Activated CD4-positive, alpha-beta T cell treated with anti-CD3 and anti-CD28 coated beads, Interleukin-2, amount 10 ng/mL, durations not matched to agents 7 days and 5 days (primary cell): ENCODE data around the gene ADAM12. TPM values are rescaled to one million over a fixed set of nuclear protein-coding genes. Genes with fewer than 3 reads are reported as not detected.
"Not testable (repeated sequence)": the region's sequence is repeated elsewhere in the genome, so short reads cannot be mapped to it uniquely, and the experiment has no call there.

ENCODE experiments used
- CTCF ChIA-PET: fragments of 350-600 bp; sonication (Branson Sonifier 250); formaldehyde crosslinking; loops from one replicate; lab custom pipeline; 2021; ENCODE audit warnings: antibody characterized with exemption; lab: Charles Lee
- POLR2A ChIA-PET: fragments of 350-600 bp; sonication (Branson Sonifier 250); formaldehyde crosslinking; loops from one replicate; lab custom pipeline; 2021; ENCODE audit warnings: antibody characterized with exemption; lab: Charles Lee
- DNase-seq: peaks from one replicate; pipeline ENCODE4 v3.0.0-alpha.2; 2020
- H3K27ac Mint-ChIP-seq: one replicate; pipeline ENCODE4 v1.8.0; 2021; ENCODE audit warnings: mild to moderate bottlenecking, moderate library complexity, mixed read lengths
- H3K27me3 Mint-ChIP-seq: one replicate; pipeline ENCODE4 v1.8.0; 2021; ENCODE audit warnings: mixed read lengths
- H3K36me3 Mint-ChIP-seq: one replicate; pipeline ENCODE4 v1.8.0; 2021; ENCODE audit warnings: low read depth, mixed read lengths
- H3K4me1 Mint-ChIP-seq: one replicate; pipeline ENCODE4 v1.8.0; 2021; ENCODE audit warnings: mixed read lengths
- H3K4me3 Mint-ChIP-seq: one replicate; pipeline ENCODE4 v1.8.0; 2021; ENCODE audit warnings: mild to moderate bottlenecking, moderate library complexity, mixed read lengths
- H3K9me3 Mint-ChIP-seq: one replicate; pipeline ENCODE4 v1.8.0; 2021; ENCODE audit warnings: mixed read lengths
- total RNA-seq, 2 experiments: library from RNA; stranded (reverse); gene quantifications; one replicate each; pipeline ENCODE4 v1.2.3, GENCODE V29; 2021

Gene ADAM12
- total RNA-seq, 2 experiments from 2014 or later = 0.45 to 0.65 TPM

DNA sequence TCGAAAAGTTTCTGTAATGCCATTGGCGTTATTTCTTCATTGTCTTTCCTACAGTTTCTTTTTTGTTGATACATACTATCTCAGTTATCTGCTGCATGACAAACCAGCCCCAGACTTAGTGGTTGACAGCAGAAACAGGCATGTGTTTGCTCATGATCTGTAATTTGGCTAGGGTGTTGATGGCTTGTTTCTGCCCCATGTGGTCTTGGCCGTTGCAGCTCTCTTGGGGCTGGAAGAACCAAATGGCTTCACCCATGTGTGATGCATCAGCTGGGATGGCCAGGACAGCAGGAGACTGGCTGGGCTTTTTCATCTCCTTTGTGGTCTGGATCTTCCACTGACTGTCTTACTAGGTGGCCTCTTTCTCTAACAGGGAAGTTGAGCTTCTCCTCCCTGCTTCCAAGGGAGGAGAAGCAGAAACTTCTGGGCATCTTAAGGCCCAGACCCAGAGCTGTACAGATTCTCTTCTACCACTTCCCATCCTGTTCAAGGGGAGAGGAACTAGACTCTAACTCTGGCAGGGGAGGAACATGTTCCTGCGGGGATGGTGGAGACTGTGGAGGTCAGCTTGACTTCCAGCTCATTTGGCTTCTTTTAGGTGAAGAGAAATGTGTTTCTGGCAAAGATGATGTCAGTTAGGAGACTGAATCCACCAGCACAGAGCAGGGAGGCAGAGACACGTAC, 402.6 kb downstream of the ADAM12 start:
- ChIA-PET POLR2A (no interaction called here), CTCF (no interaction called here)
- H3K4me1 Mint-ChIP-seq = no peaks in the 10 kb centered on the region
- H3K27ac Mint-ChIP-seq = no peak overlapping the region
- no peak for DNase-seq
- no peaks in the 10 kb centered on the region for H3K36me3 Mint-ChIP-seq
- H3K4me3 Mint-ChIP-seq = no peak overlapping the region
- H3K9me3 Mint-ChIP-seq = no peaks in the 10 kb centered on the region
- H3K27me3 Mint-ChIP-seq = no peaks in the 10 kb centered on the region

DNA sequence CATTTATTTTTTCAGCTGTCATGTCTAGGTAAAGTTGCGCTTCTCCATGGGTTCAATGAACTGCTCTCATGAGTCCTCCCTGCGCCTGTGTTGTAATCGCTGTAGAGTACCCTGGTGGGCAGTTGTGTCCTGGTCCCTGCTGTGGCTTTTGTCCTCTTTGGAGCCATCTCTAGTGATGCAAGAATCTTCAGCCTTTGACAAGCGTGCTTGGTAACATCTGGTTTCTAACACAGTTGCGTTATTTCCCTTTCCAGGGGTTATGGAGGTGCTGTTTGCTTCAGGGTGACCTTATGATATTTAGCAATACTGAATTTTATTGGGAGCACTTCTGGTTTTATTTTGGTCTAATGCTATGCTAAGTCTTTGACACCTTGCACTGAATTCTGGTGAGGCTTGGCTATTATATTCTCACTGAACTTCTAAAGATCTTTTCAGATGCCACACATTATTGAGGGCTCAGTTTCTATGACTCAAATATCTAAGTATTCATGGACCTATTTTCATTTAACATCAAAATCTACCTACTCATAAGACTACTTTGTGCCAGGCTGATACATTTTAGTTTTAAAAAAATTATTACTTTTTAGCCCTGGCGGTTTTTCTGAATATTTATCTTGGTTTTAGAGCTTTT, 403.3 kb downstream of the ADAM12 start:
- no peaks in the 10 kb centered on the region for H3K27me3 Mint-ChIP-seq
- H3K27ac Mint-ChIP-seq = no peak overlapping the region
- POLR2A ChIA-PET = no interaction called here
- H3K36me3 Mint-ChIP-seq = no peaks in the 10 kb centered on the region
- no peaks in the 10 kb centered on the region for H3K4me1 Mint-ChIP-seq
- H3K9me3 Mint-ChIP-seq = no peaks in the 10 kb centered on the region
- DNase-seq = no peak
- no peak overlapping the region for H3K4me3 Mint-ChIP-seq
- CTCF ChIA-PET = no interaction called here

DNA sequence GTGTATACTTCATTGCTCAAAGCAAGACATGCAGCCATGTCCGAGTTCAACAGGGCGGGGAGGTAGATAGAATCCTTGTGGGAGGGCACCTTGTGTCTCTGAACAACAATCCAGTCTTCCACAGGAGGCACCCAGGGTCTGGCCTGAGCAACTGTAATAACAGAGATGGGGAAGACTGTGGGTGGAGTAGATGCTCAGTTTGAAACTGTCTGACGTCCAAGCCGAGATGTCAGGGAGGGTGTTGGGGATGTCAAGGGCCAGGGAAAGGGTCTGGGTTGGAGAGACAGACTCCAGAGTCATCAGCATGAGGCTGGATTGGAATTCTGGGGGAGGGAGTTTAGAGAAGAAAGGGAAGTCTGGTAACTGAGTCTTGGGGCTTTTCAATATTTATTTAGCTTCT, 403.9 kb downstream of the ADAM12 start:
- POLR2A ChIA-PET = no interaction called here
- Mint-ChIP-seq H3K4me1 (no peaks in the 10 kb centered on the region), H3K27ac (no peak overlapping the region), H3K36me3 (no peaks in the 10 kb centered on the region), H3K4me3 (no peak overlapping the region), H3K9me3 (no peaks in the 10 kb centered on the region), H3K27me3 (no peaks in the 10 kb centered on the region)
- no peak for DNase-seq
- CTCF ChIA-PET = no interaction called here

DNA sequence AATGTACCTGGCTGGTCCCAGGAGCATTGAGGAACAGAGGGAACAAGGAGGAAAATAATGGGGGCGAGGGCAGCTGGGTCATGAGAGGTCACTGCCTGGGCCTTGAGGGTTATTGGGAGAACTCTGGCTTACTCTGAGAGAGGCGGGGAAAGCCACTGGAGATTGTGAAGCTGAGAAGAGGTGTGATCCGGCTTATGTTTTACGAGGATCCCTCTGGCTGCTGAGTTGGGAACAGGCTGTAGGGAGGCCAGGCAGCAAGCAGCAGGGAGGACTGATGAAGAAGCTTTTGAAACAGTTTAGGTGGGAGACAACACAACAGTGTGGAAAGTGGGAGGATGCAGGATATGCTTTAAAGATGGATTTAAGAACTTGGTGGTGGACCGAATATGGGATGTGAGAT, 404.6 kb downstream of the ADAM12 start:
- POLR2A ChIA-PET = no interaction called here
- H3K4me3 Mint-ChIP-seq = no peak overlapping the region
- H3K27ac Mint-ChIP-seq = no peak overlapping the region
- no peak for DNase-seq
- CTCF ChIA-PET = no interaction called here
- no peaks in the 10 kb centered on the region for H3K4me1 Mint-ChIP-seq
- H3K9me3 Mint-ChIP-seq = no peaks in the 10 kb centered on the region
- no peaks in the 10 kb centered on the region for H3K36me3 Mint-ChIP-seq
- no peaks in the 10 kb centered on the region for H3K27me3 Mint-ChIP-seq

GRCh38 chr10:125983161-125983560, 405.1 kb downstream of the ADAM12 start:
- no peaks in the 10 kb centered on the region for H3K27me3 Mint-ChIP-seq
- no peaks in the 10 kb centered on the region for H3K36me3 Mint-ChIP-seq
- no peaks in the 10 kb centered on the region for H3K4me1 Mint-ChIP-seq
- no peak for DNase-seq
- CTCF ChIA-PET = no interaction called here
- no peak overlapping the region for H3K27ac Mint-ChIP-seq
- no peaks in the 10 kb centered on the region for H3K9me3 Mint-ChIP-seq
- H3K4me3 Mint-ChIP-seq = no peak overlapping the region
- POLR2A ChIA-PET = no interaction called here

- no peaks in the 10 kb centered on the region for H3K9me3 Mint-ChIP-seq
- POLR2A ChIA-PET = no interaction called here
- H3K4me1 Mint-ChIP-seq = no peaks in the 10 kb centered on the region
- peak; percentile 27 for DNase-seq
- CTCF ChIA-PET = no interaction called here
- no peak overlapping the region for H3K4me3 Mint-ChIP-seq
- no peak overlapping the region for H3K27ac Mint-ChIP-seq
- H3K36me3 Mint-ChIP-seq = no peaks in the 10 kb centered on the region
- H3K27me3 Mint-ChIP-seq = no peaks in the 10 kb centered on the region
Observed at GRCh38 chr10:125982260-125982948, 405.9 kb downstream of the ADAM12 start.

DNA sequence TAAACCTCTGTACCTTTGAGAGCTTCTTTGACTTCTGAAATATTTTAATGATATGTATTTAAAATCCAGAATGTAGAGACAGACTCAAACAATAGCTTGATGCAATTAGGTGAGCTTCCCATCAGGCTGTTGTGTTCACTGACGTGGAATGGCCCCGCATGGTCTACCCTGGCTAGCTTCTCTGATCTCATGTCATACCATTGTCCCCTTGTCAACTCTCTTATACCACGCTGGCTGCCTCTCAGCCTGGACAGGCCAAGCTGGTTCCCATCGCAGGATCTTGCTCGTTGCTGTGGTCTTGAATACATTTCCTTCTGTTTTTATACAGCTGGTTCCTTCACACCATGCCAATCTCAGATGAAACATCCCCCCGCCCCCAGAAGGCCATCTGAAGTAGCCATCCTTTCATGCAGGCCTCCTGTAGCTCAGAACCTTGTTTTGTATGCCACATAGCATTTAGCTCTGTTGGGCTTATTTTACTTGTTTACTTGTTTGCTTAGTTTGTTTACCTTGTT, 407.7 kb downstream of the ADAM12 start:
- no peak overlapping the region for H3K27ac Mint-ChIP-seq
- no peak overlapping the region for H3K4me3 Mint-ChIP-seq
- H3K36me3 Mint-ChIP-seq = no peaks in the 10 kb centered on the region
- H3K9me3 Mint-ChIP-seq = no peaks in the 10 kb centered on the region
- H3K27me3 Mint-ChIP-seq = no peaks in the 10 kb centered on the region
- DNase-seq = no peak
- H3K4me1 Mint-ChIP-seq = no peaks in the 10 kb centered on the region
- ChIA-PET POLR2A (no interaction called here), CTCF (no interaction called here)

GRCh38 chr10:125979976-125980375, 408.3 kb downstream of the ADAM12 start:
- H3K27me3 Mint-ChIP-seq = no peaks in the 10 kb centered on the region
- ChIA-PET POLR2A (no interaction called here), CTCF (no interaction called here)
- no peak for DNase-seq
- H3K27ac Mint-ChIP-seq = no peak overlapping the region
- no peak overlapping the region for H3K4me3 Mint-ChIP-seq
- H3K36me3 Mint-ChIP-seq = no peaks in the 10 kb centered on the region
- H3K9me3 Mint-ChIP-seq = no peaks in the 10 kb centered on the region
- H3K4me1 Mint-ChIP-seq = no peaks in the 10 kb centered on the region

- Mint-ChIP-seq H3K36me3 (no peaks in the 10 kb centered on the region), H3K27me3 (no peaks in the 10 kb centered on the region), H3K4me1 (no peaks in the 10 kb centered on the region), H3K4me3 (no peak overlapping the region), H3K9me3 (no peaks in the 10 kb centered on the region), H3K27ac (no peak overlapping the region)
- no peak for DNase-seq
- ChIA-PET CTCF (no interaction called here), POLR2A (no interaction called here)
Observed at GRCh38 chr10:125976960-125977605, 411.2 kb downstream of the ADAM12 start.

- H3K36me3 Mint-ChIP-seq, H3K9me3 Mint-ChIP-seq, CTCF ChIA-PET, H3K4me3 Mint-ChIP-seq, DNase-seq, H3K4me1 Mint-ChIP-seq, POLR2A ChIA-PET, H3K27me3 Mint-ChIP-seq, H3K27ac Mint-ChIP-seq: not testable (repeated sequence)
Observed at GRCh38 chr10:125970077-125970630, 418.1 kb downstream of the ADAM12 start.

GRCh38 chr10:125967533-125967932, 420.7 kb downstream of the ADAM12 start:
- H3K27ac Mint-ChIP-seq = no peak overlapping the region
- DNase-seq = no peak
- H3K4me3 Mint-ChIP-seq = no peak overlapping the region
- no peaks in the 10 kb centered on the region for H3K36me3 Mint-ChIP-seq
- H3K9me3 Mint-ChIP-seq = peaks cover 4% of the 10 kb centered on the region
- H3K4me1 Mint-ChIP-seq = no peaks in the 10 kb centered on the region
- ChIA-PET CTCF (interaction anchor here (1.1 kb wide), 1 partner anchor 25 kb away, joined by 4 read pairs; no protein-coding TSS in a partner anchor), POLR2A (interaction anchor here (0.6 kb wide), 1 partner anchor 880 kb away, joined by 3 read pairs; no protein-coding TSS in a partner anchor)
- peaks cover 2% of the 10 kb centered on the region for H3K27me3 Mint-ChIP-seq

DNA sequence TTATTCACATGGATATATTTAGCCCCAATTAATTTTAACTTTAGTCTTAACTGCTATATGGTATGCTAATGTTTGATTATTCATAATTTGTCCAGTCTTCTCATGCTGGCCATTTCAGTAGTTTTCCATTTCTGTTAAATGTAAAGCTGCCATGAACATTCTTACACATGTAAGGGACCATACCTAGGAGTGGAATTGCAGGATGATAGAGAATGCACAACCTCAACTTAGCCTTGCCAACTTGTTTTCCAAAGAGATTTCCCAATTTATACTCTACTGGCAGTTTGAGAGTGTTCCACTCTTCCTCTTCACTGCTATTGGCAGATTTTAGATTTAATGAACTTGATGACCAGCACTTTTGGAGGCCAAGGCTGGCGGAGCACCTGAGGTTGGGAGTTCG, 423.7 kb downstream of the ADAM12 start:
- H3K4me3 Mint-ChIP-seq = no peak overlapping the region
- no peaks in the 10 kb centered on the region for H3K4me1 Mint-ChIP-seq
- H3K9me3 Mint-ChIP-seq = no peaks in the 10 kb centered on the region
- ChIA-PET POLR2A (no interaction called here), CTCF (interaction anchor here (1.5 kb wide), 1 partner anchor 14 kb away, joined by 3 read pairs; no protein-coding TSS in a partner anchor)
- H3K27me3 Mint-ChIP-seq = peaks cover 5% of the 10 kb centered on the region
- H3K36me3 Mint-ChIP-seq = no peaks in the 10 kb centered on the region
- H3K27ac Mint-ChIP-seq = no peak overlapping the region
- no peak for DNase-seq
